Measurements from ENCODE around the gene FAM174C.

FAM174C gene

DNA sequence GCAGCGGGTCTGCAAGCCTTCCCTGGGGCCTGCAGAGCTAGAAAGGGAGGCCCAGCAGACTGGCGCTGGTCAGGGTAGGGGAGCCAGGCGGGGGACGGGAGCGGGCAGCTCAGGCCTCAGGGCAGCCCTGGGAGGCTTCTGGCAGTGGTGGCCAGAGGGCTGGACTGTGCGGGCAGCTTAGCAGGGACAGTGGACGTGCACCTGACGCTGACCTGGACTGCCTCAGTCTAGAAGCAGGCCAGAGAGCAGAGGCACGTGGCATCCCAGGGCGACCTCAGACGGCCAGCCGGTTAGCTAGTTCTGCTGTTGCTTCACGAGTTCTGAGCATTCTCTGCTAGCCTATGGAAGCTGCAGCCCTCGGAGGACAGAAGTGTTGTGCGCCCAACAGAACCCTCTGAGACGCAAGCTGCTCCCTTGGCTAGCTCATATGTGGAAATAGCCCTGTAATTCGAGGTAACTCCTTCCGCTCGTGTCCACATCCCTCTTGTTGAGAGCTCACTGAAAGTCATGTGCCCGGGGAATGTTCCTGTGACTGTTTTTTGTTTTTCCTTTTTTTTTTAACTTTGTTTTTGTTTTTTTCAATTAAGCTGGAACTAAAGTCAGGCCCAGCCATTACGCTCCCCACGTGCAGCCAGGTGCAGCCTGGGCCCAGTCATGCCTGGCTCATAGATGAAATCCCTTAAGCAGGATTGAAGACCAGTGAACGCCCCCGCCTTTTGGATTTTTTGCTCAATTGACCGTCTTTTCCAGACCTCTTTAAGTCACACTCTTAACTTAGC lies 1.9 kb upstream of the FAM174C start:
- no peak for DNase-seq (ENCODE audit: low read depth in 2 of 2)

- DNase-seq (ENCODE audit: low read depth in 2 of 2): no peak
Measured at GRCh38 chr19:1274081-1274851, 1.1 kb upstream of the FAM174C start.

GRCh38 chr19:1274852-1275259 lies 474 bp upstream of the FAM174C start:
- no peak for DNase-seq (ENCODE audit: low read depth in 2 of 2)

GRCh38 chr19:1275976-1276627 lies 772 bp downstream of the FAM174C start:
- DNase-seq (ENCODE audit: low read depth in 2 of 2): no peak

GRCh38 chr19:1276628-1277022 lies 1.3 kb downstream of the FAM174C start:
- no peak for DNase-seq (ENCODE audit: low read depth in 2 of 2)

- DNase-seq (ENCODE audit: low read depth in 2 of 2): no peak
Measured at GRCh38 chr19:1277061-1277460, 1.7 kb downstream of the FAM174C start.

- no peak for DNase-seq (ENCODE audit: low read depth in 2 of 2)
Measured at GRCh38 chr19:1278074-1278473, 2.7 kb downstream of the FAM174C start.

DNA sequence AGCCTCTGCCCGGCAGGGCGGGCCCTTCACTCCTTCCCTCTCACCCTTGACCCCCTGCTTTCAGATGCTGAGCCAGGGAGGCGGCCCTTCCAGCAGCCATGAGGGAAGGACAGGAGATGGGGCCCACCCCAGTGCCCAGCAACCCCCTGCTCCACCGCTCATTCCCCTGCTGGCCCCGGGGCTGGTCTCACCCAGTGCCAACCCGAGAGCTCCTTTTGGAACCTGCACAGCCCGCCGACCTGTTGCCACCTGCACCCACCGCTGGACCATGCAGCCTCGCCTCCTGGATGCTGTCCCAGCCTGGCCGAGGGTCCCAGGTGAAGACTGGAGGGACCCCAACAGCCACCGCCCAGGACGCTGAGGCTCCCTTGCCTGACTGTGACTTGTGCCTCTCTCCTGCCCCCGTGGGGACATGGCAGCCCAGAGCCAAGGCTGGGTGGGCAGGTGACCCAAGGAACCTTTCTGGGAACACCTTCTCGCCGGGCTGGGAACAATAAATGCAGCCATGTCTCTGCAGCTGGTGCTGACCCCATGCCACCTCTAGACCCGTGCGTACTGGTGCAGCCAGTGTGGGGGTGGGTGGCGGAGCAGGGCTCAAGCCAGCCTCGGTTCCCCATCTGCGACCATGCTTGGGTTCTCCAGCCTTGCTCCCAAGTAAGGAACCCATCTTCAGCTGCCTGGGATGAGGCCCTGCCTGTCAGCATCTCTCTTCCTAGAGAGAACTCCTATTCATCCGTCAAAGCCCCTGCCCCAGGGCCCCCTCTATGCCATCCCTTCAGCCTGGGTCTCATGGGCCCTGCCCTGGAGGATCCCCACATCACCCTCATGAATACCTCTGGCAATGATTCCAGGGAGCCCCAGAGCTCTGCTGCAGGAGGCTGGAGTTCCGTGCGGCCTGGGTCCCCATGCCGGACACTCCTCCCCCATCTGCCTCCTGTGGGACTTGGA lies 3.7 kb downstream of the FAM174C start:
- DNase-seq (ENCODE audit: low read depth in 2 of 2): no peak

DNA sequence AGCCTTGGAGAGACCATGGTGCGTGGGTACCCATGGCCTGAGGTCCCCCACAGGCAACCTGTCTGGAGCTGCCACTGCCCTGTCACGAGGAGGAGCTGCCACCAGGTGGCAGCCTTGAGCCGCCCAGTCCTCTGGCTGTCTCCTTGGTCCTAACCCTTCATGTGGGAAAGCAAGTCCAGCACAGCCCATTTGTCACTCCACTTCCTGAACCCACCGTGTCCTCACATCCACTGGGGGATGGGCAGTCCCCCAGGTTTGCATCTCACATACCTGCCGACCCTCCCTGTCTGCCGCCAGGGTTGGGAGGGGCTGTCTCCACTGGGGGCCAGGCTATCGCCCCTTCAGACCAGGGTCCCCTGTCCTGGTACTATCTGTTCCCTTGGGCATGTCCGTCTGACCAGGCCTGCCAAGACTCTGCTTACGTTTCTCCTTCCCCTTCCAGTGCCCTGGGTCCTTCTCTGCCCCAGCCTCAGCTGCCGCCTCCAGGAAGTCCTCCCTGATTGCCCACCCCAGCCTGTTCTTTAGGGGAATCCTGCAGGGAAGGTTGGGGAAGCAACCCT lies 4.5 kb downstream of the FAM174C start:
- DNase-seq (ENCODE audit: low read depth in 2 of 2): no peak

DNA sequence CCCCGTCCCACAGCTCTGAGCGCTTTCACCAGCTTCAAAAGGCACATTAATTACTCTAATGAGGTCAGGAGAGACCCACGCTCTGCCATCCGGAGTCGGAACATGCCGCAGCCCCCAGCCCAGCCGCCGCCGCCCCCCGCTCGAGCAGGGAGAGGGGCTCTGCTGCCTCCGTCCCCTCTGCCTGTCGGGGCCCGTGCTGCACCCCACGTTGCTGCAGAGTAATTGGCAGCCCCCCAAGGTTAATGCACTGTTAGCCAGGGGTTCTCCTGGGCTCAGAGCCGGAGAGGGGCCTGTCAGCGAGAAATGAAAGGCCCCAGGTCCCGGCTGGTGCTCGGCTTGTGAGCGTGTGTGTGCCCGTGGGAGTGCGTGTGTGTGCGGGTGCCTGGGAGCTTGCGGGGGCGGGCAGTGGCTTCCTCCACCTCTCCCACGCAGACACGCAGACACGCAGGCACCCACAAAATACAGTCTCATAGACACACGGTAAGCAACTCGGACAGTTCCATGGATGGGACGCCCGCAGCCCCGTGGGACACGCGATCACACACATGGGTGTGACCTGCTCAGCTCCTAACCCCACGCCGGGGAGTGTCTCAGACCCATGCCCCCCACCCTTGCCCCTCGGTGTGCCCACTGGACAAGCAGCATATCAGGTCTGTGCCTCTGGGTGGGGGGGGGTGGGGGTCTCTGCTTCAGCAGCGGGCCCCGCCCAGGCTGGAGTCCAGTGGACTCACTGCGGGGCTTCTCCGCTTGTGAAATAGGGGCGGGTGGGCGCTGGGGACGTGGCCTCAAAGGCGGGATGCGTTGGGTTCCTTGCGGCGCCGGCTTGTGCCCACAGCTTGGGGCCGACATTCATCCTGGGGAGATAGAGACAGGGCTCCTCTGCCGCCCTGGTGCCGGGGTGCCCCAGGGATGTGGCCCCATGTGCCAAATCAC lies 5.6 kb downstream of the FAM174C start:
- DNase-seq (ENCODE audit: low read depth in 2 of 2): no peak

- DNase-seq (ENCODE audit: low read depth in 2 of 2): no peak
Measured at GRCh38 chr19:1281569-1282287, 6.4 kb downstream of the FAM174C start.

GRCh38 chr19:1282588-1283206 lies 7.4 kb downstream of the FAM174C start:
- no peak for DNase-seq (ENCODE audit: low read depth in 2 of 2)

- no peak for DNase-seq (ENCODE audit: low read depth in 2 of 2)
Measured at GRCh38 chr19:1283207-1283916, 8.0 kb downstream of the FAM174C start.

DNA sequence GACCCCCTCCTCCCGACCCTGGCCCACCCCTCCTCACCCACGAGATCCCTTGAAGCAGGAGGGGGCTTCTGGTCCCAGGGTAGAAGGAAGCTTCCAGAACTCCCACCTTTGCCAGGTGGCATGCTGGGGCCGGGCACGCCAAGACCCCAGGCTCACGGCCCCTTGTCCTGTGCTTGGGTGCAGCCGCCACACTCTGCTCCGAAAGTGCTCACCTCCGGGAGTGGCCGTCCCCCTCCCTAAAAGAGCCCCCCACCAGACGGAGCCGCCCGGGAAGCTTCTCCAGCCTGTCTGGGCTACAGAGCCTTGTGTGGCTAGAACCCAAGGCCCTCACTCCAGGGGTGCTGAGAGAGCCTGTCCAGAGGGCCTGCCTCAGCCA lies 8.6 kb downstream of the FAM174C start:
- no peak for DNase-seq (ENCODE audit: low read depth in 2 of 2)

- no peak for DNase-seq (ENCODE audit: low read depth in 2 of 2)
Measured at GRCh38 chr19:1284293-1284978, 9.1 kb downstream of the FAM174C start.

- no peak for DNase-seq (ENCODE audit: low read depth in 2 of 2)
Measured at GRCh38 chr19:1284979-1285736, 9.8 kb downstream of the FAM174C start.

GRCh38 chr19:1285737-1286360 lies 10.5 kb downstream of the FAM174C start, which contains the start of gene EFNA2:
EFNA2 (plus strand) TSS chr19:1285873; CDS start chr19:1286169, 296 bp downstream.
- no peak for DNase-seq (ENCODE audit: low read depth in 2 of 2)
